OCI-LY7 (cell line): Measurements from ENCODE around the gene FAU. TPM values are rescaled to one million over a fixed set of nuclear protein-coding genes. Genes with fewer than 3 reads are reported as not detected.
A peak's percentile ranks its signal among the peaks of the same experiment; 100 is the strongest.

Experiments used
- BruUV-seq: library from RNA; stranded (reverse); fragments of 400-500 nt; replicated peaks from 2 replicates; lab custom pipeline; 2021; lab: Mats Ljungman, UMichigan
- CTCF ChIA-PET: fragments of 300-600 bp; sonication (Branson Sonifier 250); formaldehyde crosslinking; loops from one replicate; lab custom pipeline; 2022; ENCODE audit warnings: antibody characterized with exemption; ENCODE audit not compliant: unreplicated experiment; lab: Charles Lee
- POLR2A ChIA-PET: fragments of 300-600 bp; sonication (Branson Sonifier 250); formaldehyde crosslinking; loops from one replicate; lab custom pipeline; 2022; ENCODE audit warnings: antibody characterized with exemption; lab: Charles Lee
- DNase-seq: peaks from one replicate; pipeline ENCODE4 v3.0.0-alpha.2; 2015; ENCODE audit warnings: low spot score
- H2AFZ ChIP-seq: fragments of 200-600 bp; sonication (generic), shearing (Covaris generic); 2 replicates; pipeline ENCODE4 v1.6.1; 2014; ENCODE audit warnings: mild to moderate bottlenecking, antibody characterized with exemption, low read length, moderate library complexity
- H3K27ac ChIP-seq: fragments of 200-600 bp; sonication (generic); 2 replicates; pipeline ENCODE4 v1.5.1; 2014; ENCODE audit warnings: mixed run types, low read depth, mild to moderate bottlenecking, moderate library complexity, low read length, inconsistent platforms; ENCODE audit not compliant: poor library complexity, severe bottlenecking
- H3K36me3 ChIP-seq: fragments of 200-600 bp; sonication (generic); 2 replicates; pipeline ENCODE4 v1.6.1; 2014; ENCODE audit warnings: mild to moderate bottlenecking, antibody characterized with exemption, low read length, moderate library complexity, mixed read lengths; ENCODE audit not compliant: insufficient read depth
- H3K4me1 ChIP-seq: fragments of 200-600 bp; sonication (generic); 2 replicates; pipeline ENCODE4 v1.5.1; 2014; ENCODE audit warnings: mild to moderate bottlenecking, low read length; ENCODE audit not compliant: insufficient read depth, poor library complexity, severe bottlenecking
- H3K4me2 ChIP-seq: fragments of 200-600 bp; sonication (generic); 2 replicates; pipeline ENCODE4 v1.6.1; 2014; ENCODE audit warnings: mild to moderate bottlenecking, low read length
- H3K4me3 ChIP-seq: fragments of 200-600 bp; sonication (generic); 2 replicates; pipeline ENCODE4 v1.5.1; 2014; ENCODE audit warnings: mild to moderate bottlenecking, low read depth, low read length; ENCODE audit not compliant: poor library complexity, severe bottlenecking
- H3K79me2 ChIP-seq: fragments of 200-600 bp; sonication (generic); 2 replicates; pipeline ENCODE4 v1.6.1; 2016; ENCODE audit warnings: low read depth, mild to moderate bottlenecking, low read length, moderate library complexity, mixed read lengths; ENCODE audit not compliant: insufficient read depth
- H3K9me2 ChIP-seq: fragments of 200-600 bp; sonication (generic); 2 replicates; pipeline ENCODE4 v1.6.1; 2016; ENCODE audit warnings: mild to moderate bottlenecking, low read length, mixed read lengths; ENCODE audit not compliant: insufficient read depth
- H3K9me3 ChIP-seq: fragments of 200-600 bp; sonication (generic); 2 replicates; pipeline ENCODE4 v1.6.1; 2014; ENCODE audit warnings: mild to moderate bottlenecking, mixed run types, low read length, mixed read lengths
- H4K20me1 ChIP-seq: fragments of 200-600 bp; sonication (generic); 2 replicates; pipeline ENCODE4 v1.6.1; 2014; ENCODE audit warnings: mild to moderate bottlenecking, antibody characterized with exemption, low read length, moderate library complexity, mixed read lengths; ENCODE audit not compliant: insufficient read depth
- CTCF ChIP-seq: fragments of 200-600 bp; sonication (generic); conservative IDR thresholded peaks from 2 replicates; pipeline ENCODE4 v1.5.1; 2014; ENCODE audit warnings: mild to moderate bottlenecking, antibody characterized with exemption, low read length, moderate library complexity, mixed read lengths
- EZH2phosphoT487 ChIP-seq: fragments of 200-600 bp; sonication (generic); IDR thresholded peaks from 2 replicates; pipeline ENCODE4 v1.6.1; 2018; ENCODE audit warnings: low read depth, borderline replicate concordance, mild to moderate bottlenecking, mixed run types, antibody characterized with exemption, low read length, moderate library complexity, mixed read lengths
- intact Hi-C: fragments of 100-400 bp; cut with micrococcal nuclease; formaldehyde crosslinking; loops from one replicate; pipeline ENCODE4 v1.10.0; 2022; ENCODE audit not compliant: unreplicated experiment
- total RNA-seq, 2 experiments: library from RNA; depleted of rRNA in 1 of 2; stranded (reverse); fragments of >200 nt in 1 of 2; shearing (Covaris generic) in 1 of 2; gene quantifications; 2 replicates each; pipeline ENCODE4 v1.2.3, GENCODE V29; 2014 to 2022

FAU gene
- total RNA-seq, 2 experiments from 2014 or later = 1,406 to 1,573 TPM

- no peak for DNase-seq
- Histone ChIP-seq H3K4me3 (no peak overlapping the region), H3K4me2 (peak overlapping the region; percentile 87), H3K9me3 (no peaks in the 10 kb centered on the region), H3K9me2 (no peaks in the 10 kb centered on the region), H4K20me1 (peaks cover 17% of the 10 kb centered on the region; the same call in 1 of the 2 replicates), H3K4me1 (peaks cover 60% of the 10 kb centered on the region), H3K36me3 (peaks cover 73% of the 10 kb centered on the region), H3K27ac (peak overlapping the region; percentile 78), H3K79me2 (peaks cover 58% of the 10 kb centered on the region), H2AFZ (no peak overlapping the region)
- TF ChIP-seq EZH2phosphoT487 = no peak
- TF ChIP-seq CTCF = no peak; the same call in 1 of the 2 replicates
- BruUV-seq = no TSS peak
- intact Hi-C loops = loop anchor here (10.0 kb wide), 1 partner anchor 343 kb away; the partner anchor contains the start of gene SF1
- ChIA-PET POLR2A (interaction anchor here (0.6 to 1.8 kb wide), 3 partner anchors 14 to 104 kb away, joined by 3 to 4 read pairs (median 4); partner anchors contain the start of gene ARL2), CTCF (no interaction called here)
Observed at GRCh38 chr11:65118097-65118837, 3.7 kb downstream of the FAU start.

- intact Hi-C loops = loop anchor here (1.0 to 10.0 kb wide), 4 partner anchors 15 to 343 kb away; partner anchors contain the start of genes CDCA5, SF1 and ZFPL1
- peak; percentile 100 for DNase-seq
- Histone ChIP-seq H3K27ac (peak within 1 kb of the TSS; percentile 78), H3K36me3 (peaks cover 72% of the 10 kb centered on the region), H3K4me1 (peaks cover 62% of the 10 kb centered on the region), H4K20me1 (peaks cover 17% of the 10 kb centered on the region; the same call in 1 of the 2 replicates), H3K9me3 (no peaks in the 10 kb centered on the region), H3K4me2 (peak within 1 kb of the TSS; percentile 87), H3K9me2 (no peaks in the 10 kb centered on the region), H2AFZ (no peak within 1 kb of the TSS), H3K4me3 (peak within 1 kb of the TSS; percentile 81), H3K79me2 (peaks cover 49% of the 10 kb centered on the region)
- ChIA-PET POLR2A (interaction anchor here (0.6 to 1.8 kb wide), 5 partner anchors 13 to 145 kb away, joined by 3 to 4 read pairs (median 3); no protein-coding TSS in a partner anchor), CTCF (no interaction called here)
- TF ChIP-seq EZH2phosphoT487 = no peak
- TF ChIP-seq CTCF = peak; percentile 92
- BruUV-seq = no TSS peak
Observed at GRCh38 chr11:65117206-65118096, 4.5 kb downstream of the FAU start, which contains the start of gene ZNHIT2. ZNHIT2 (minus strand) TSS chr11:65117701; CDS start chr11:65117653, 48 bp downstream.
